ENCODE measurements around the gene ZC3H14.

DNA sequence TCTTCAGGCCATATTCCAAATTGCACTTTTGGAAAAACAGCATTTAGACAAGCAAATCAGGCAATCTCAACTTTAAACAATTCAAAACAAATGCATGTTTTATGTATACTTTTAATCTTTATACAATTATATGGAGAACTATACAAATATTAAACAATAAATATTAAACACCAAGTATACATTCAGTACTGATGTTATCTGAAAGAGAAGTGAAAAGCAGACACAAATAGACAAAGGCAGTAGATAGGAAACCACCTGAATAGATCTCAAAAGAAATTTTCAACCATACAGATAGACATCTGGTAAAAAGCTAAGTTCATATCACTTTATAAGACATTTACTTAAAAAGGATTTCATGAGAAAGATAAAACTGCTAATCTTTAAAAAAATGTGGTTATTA, 65.2 kb downstream of the ZC3H14 start:
- TF ChIP-seq, protein P1, sequence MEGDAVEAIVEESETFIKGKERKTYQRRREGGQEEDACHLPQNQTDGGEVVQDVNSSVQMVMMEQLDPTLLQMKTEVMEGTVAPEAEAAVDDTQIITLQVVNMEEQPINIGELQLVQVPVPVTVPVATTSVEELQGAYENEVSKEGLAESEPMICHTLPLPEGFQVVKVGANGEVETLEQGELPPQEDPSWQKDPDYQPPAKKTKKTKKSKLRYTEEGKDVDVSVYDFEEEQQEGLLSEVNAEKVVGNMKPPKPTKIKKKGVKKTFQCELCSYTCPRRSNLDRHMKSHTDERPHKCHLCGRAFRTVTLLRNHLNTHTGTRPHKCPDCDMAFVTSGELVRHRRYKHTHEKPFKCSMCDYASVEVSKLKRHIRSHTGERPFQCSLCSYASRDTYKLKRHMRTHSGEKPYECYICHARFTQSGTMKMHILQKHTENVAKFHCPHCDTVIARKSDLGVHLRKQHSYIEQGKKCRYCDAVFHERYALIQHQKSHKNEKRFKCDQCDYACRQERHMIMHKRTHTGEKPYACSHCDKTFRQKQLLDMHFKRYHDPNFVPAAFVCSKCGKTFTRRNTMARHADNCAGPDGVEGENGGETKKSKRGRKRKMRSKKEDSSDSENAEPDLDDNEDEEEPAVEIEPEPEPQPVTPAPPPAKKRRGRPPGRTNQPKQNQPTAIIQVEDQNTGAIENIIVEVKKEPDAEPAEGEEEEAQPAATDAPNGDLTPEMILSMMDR (IDR thresholded peaks at IDR 0.05; ENCODE audit: borderline replicate concordance, extremely low read depth, low read length, poor library complexity, severe bottlenecking), result no peak
- no peak for TF ChIP-seq EZH2 (IDR thresholded peaks at IDR 0.05; ENCODE audit: borderline replicate concordance, low read depth, low read length, severe bottlenecking)

All from DND-41 (cell line).